GM21619 (cell line): ENCODE measurements around the gene CADM2.
"Not testable (repeated sequence)": the region's sequence is repeated elsewhere in the genome, so short reads cannot be mapped to it uniquely, and the experiment has no call there.

Experiments used
- ATAC-seq: cut with Tn5 transposase; IDR thresholded peaks from one replicate; pipeline ENCODE4 v1.9.1; 2021; ENCODE audit not compliant: unreplicated experiment

Gene CADM2

DNA sequence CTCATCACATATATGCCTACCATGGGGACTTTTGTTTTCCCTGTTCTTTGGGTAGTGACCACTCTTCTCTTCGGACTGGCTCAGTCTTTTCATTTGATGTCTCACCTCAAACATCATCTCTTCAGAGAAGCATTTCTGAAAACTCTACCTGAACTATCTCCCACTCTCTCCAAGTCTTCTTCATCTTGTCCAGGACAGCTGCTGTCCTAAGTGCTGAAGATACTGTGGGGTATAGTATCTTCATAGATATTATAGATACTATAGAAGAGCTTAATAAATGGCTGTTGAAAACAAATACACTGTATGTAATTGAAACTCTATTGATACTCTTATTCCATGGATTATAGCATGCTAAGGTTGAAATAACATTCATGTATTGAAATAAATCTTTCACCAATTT, 672.3 kb downstream of the CADM2 start:
- ATAC-seq, result no peak

DNA sequence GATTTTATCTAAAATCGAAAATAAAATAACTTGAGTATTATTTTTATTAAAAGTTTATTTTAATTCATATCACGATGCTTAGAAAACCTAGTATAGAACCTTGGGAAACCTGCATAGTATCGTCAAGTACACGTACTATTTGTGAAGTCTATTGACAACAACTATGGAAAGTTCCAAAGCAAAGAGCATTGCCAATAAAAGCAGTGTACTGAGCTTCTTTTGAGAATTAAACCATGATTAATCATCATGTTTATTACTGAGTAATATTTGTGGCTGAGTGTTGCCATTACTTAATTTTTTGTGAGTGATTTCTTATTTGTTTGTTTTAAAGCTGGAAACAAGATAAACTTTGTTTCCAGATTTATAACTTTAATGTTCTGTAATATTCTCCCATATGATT, 674.1 kb downstream of the CADM2 start:
- ATAC-seq, result no peak

DNA sequence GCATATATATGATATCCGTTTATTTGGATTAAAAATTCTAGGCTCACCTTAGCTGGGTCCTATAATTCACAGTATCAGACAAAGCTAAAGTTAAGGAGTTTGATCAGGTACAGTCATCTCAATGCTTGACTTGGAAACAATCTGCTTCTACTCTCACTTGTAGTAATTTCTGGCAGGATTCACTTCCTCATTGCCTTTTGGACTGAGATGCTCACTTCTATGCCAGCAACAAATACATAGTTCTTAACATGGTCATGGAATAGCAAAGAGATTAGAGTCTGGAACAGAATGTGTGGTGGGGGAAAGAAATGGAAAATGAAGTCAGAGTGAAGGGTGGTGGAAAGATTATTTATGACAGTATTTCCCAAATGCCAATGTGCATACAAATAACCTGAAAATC, 693.6 kb downstream of the CADM2 start:
- no peak for ATAC-seq

DNA sequence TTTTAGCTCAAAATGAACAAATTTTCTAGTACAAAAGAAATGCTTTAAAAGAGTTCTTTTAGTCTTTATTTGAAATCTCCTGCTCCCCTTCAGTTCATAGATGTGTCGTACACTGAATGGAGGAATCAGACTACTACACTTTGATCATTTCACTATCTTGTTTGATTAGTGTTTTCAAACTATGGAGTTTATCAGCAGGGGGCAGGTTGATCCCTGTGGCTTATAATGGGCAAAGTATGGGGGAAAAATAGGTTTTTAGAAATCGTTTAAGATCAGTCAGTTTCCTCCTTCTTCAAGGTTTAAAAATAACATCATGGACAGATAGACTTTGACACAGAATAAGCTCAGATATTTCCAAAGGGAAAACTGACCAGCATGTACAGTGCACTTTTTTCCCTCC, 701.7 kb downstream of the CADM2 start:
- no peak for ATAC-seq

DNA sequence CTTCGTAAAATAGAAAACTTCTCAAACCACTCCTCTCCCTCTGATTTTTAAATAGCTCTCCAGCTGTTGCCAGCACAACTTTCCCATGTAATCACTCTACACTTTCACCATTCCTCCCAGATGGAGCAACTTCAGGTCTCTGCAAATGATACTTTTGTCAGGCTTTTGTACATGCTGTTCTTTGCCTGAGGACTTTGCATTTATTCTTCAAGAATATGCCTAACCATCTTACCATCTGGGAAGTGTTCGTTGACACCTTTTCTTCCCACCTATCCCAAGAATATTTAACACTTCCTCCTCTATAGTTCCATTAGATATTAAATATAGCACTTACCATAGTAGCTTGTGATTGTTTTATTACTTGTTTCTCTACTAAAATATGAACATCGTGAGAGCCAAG, 703.7 kb downstream of the CADM2 start:
- ATAC-seq, result no peak

DNA sequence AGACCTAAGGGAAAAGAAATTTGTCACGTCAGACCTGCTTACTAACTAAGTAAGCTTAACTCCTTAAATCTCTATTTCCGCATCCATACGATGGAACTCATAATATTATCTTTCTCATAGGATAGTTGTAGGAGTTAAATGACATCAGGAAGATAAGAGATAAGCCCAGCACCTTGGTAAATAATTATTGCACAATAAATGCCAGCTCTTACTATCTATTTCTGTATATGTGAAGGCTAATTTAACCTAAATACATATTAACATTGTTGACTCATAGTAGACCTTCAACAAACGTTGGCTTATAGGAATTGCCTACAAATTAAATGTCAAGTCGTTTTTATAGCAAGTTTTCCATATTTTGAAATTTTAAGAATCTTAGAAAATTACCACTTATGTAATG, 709.0 kb downstream of the CADM2 start:
- ATAC-seq, result no peak

DNA sequence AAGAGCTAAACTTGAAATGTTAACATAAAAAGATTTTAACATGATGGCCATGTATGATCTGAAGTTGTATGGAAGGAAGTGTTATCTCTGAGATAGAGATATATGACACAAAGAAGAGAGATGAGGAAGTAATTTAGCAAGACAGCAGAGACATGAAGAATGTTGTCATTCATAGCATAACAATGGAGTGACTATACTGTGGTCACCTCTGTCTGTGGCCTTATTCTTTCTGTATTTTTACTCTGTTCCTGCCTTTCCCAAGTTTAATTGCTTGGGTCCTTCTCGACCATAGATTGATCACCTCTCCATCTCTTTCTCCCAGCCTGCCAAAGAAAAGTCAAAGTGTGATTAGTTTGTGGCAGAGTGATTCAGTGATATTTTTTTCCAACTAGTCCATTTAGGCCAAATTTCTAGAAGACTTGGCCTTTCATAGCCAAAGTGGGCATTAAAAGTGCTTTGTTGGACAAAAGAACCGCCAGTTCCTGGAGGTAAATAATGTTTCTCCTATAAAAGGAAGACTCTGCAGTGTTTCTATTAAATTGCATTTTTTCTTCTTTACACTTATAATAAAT, 711.9 kb downstream of the CADM2 start:
- ATAC-seq, result no peak

DNA sequence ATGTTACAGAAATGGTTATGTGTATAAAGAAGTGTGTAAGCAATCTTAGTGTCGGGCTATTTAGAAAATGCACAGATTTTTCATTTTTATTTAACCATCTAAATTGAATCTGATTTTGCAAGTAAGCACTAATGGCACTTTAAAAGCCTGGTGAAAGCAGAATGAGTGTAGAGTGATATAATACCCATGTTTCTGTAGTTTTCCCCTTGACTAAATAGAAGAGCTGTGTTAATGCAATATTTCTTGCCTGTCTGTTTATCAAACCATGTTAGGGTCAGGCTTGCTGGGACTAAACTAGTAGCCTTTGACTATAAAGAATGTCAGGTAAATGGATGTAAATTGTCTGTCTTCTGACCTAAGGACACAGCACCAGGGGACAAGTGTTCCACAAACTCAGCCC, 714.0 kb downstream of the CADM2 start:
- no peak for ATAC-seq

DNA sequence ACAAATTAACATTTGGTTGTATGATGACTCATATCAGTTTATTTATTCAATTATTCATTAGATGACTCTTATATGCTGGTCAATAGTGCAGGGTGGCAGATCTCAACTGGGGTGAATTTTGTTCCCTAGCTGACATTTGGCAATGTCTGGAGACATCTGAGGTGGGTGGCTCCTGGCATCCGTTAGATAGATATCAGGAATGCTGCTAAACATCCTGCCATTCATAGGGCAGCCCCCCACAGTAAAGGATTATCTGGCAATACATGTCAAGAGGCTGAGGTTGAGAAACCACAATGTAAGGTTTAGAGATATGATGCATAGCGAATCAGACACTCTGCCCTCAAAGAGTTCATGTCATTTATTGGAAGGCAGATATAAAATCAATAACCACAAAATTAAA, 719.9 kb downstream of the CADM2 start:
- ATAC-seq, result no peak

DNA sequence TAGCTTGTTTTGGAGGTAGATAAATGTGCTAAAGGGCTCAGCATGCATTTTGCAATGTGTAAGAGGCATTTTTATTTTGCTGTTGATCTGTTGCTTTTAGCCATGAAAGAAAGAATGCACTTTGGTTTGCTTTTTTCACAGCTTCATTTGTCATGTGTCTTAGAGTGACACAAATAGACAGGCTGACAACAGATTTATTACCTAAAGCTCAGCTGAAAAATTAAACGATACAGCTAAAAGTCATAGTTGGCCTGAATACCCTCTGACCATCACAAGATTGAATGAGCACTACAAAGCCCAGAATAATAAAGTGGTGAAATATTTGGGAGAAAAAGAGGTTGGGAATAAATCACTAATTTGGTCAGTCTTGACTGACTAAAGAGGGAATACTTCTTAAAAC, 723.1 kb downstream of the CADM2 start:
- ATAC-seq, result no peak

DNA sequence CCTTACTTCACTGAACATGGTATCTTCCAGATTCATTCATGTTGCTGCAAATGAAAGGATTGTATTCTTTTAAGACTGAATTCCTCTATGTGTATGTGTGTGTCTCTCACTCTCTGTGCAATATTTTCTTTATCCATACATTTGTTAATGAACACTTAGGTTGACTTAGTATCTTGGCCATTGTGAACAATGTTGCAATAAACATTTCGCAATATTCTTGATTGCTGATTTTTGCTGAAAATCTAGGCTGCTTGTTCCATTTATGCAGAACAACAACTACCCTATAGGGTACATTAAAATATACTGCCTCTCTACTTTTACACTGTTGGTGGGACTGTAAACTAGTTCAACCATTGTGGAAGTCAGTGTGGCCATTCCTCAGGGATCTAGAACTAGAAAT, 732.4 kb downstream of the CADM2 start:
- ATAC-seq, result no peak

DNA sequence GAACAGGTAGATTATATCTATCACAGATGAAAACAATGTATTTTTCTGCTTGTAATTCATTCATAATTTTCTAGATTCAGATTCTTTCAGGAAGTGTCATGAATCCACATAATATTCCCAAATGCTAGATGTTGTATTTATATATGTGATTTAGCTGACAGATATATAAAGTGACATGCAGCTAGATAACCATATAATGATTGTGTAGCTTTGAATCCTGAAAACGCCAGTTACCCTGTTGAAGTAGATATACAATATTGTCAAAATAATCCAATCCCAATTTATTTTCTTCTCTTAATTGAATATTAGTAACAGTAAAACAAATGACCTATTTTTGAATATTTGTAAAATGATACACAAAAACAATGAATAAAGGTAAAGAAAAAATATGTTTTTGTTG, 738.4 kb downstream of the CADM2 start:
- no peak for ATAC-seq

DNA sequence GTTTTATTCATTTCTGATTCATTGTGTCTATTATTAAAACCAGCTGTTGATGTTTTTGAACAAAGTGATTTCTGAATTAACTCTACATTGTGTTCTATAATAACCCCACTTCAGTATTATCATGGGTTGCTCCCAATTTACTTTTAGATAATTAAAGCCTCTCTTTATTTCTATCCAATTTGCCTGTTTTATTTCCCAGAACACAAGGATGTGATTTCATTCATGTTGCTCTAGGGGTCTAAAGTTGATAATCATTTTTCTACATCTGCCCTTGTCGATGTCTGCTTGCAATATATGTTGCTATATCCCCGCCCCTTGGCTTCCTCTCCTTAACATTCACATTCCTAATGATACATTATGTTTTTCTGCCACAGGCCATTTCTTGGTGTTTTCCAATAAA, 747.3 kb downstream of the CADM2 start:
- no peak for ATAC-seq

DNA sequence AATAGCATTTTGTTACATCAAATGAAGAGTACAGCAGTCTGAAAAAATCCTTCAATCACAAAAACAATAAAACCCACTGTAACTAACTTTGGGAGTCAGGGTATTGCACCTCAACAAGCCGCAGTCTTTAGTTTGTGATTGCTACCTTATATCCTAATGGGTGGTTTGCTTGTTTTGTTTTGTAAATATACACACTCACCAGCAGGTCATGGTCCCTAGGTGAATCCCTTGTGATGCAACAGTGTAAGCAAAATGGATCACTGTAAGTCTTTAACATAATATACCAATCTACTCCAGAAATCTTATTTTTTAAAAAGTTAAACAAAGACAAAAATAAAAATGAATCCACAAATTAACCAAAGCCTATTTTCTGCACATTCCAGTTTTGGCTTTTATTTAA, 749.5 kb downstream of the CADM2 start:
- ATAC-seq, result not testable (repeated sequence)

DNA sequence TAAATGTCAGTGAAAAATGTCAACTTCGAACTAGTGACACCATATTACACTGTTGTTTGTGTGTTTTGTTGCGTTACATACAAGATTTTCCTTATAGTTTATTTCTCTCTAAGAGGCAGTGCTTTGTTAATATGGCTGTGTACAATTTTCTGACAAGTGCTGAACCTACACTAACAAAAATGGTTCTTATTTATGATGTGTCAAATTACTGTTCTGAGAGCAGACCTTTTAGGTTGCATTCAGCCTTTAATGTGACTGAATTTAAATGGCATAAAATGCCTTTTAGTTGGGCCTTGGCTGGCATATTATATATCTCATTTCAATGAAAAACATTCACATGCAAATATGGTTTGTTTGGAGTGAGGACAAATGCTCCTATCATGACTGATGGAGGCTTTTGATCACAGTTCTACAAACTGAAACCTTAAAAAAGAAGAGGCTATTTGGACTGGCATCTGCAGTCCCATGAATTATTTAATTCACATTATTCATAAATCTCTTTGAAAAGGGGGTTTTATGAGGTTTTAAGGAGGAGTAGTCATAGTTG, 750.6 kb downstream of the CADM2 start:
- ATAC-seq, result no peak

DNA sequence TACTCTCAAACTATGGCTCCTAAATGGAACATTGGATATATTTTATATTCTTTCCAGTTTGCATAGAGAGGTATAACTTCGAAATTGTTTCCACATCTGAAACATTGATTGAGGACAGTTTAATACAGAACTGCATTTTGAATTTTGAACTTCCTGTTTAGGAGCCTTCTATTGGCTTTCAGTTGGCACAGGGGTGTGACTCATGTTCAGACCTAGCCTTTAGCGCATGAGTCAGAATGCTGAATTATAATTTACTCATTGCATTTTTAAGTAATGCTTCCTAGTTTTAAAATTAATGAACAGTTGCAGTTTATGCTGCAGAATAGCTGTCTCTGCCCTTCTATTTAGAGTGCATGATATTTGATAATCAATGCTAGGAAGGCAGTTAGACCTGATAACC, 751.7 kb downstream of the CADM2 start:
- no peak for ATAC-seq

DNA sequence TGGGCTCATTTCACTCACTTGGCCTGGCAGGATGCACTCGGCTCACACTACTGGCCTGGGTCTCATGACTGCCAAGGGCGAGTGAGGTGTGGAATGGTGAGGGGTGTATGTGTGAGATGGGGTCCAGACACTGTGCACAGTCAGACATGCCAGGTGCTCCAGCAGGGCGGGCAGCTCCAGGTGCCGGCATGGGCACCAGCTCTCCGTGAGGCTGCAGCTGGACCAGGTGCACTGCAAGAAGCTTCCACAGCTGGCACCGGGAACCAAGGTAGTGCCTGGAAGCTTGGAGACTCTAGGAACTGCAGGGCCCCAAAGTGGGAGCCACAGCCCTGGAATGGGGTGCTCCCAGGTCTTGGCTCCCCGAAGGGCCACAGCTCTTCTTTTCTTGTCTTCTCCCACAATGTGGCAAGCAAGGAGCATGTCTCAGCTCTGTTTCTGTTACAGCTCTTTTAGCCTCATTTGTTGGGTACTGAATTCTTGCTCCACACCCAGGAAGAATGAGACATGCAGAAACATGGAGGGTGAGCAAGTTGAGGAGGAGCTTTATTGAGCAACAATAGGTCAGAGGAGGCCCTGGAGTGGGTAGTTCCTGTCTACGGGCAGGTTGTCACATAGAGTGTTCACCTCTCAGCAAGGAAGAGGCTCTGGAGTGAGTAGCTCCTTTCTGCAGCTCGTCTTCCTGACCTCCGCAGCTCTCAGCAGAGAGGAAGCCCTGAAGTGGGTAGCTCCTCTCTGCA, 762.8 kb downstream of the CADM2 start:
- ATAC-seq, result no peak

DNA sequence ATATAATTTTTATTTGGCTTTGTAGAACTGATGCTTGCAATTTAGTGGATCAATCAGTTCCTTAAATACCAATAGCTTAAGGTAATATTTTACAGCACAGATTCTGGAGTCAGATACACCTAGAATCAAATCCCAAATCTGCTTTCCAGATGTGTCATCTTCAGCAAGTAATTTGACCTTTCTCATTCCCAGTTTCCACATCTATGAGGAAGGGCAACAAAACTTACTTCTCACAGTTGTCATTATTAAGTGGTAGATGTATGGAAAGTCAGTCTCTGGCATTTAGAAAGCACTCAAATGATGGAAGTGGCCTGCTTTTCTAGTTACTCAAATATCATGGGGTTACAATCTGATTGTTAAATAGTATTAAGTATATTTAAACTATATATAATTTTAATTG, 767.0 kb downstream of the CADM2 start:
- no peak for ATAC-seq

DNA sequence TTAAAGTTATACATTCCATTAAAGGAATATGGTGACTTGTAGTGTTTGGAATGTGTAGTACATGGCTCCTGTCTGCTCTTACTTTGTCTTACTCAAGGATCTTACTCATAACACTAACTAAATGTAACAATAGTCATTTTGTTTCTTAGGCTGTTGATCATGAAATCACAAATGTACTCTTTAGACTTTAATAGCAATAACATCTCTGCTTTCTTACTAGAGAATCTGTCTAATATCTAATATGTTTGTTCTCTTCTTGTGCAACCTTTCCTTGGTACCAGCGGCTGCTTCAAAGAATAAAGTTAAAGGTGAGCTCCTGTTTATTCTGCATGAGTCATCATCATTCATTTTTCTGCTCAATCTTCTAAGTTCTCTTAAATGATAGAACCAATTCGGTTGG, 767.5 kb downstream of the CADM2 start:
- ATAC-seq, result no peak

DNA sequence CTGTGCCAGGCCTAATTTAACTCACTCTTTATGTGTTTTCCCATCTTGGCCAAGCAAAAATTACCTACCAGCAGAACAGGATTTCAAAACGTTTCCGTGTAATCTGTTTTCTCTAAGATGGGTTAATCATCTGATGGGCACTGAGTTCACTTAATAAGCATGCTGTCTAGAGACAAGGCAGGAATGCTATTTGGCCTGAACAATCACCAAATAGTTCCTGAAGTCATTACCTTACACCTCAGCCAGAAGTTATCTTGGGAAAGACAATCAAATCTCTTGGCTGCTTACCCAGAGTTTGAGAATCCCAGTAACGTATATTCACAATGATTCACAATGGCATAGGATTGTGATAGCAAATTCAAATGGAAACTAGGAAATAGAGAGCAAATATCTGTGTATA, 779.1 kb downstream of the CADM2 start:
- ATAC-seq, result no peak

DNA sequence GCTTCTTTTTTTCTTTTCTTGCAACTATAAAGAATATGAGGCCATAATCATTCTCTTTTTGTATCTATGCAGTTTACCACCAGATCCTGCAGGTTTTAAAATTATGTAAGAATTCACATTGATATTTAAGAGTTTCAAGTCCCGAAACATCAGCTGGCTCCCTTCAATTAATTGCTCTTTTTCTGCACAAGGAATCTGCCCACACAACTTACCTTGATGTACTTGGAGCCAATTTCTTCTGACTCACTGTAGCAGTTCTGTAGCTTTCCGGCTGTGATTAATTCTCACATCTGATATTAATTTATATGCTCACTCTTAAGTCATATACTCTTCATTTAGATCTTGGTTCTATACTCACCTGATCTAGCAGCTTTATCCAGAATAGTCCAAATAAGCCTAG, 781.8 kb downstream of the CADM2 start:
- ATAC-seq, result no peak

DNA sequence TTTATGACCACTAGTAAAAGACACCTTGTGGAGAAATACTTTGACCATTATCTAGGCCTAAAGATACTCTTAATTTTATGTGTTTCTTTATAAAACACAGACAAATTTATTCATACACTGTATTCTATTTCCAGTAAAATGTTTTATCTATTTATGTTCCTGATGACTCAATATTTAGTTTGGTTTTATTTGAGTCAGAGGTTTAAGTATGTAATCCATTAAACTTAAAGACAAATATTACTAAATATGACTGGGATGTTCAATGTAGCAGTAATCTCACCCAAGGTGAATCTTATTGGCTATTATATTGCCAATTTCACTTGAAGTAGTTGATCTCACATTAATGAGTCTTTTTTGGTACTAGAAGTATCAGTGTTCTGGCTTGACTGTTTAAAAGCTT, 799.7 kb downstream of the CADM2 start:
- no peak for ATAC-seq

DNA sequence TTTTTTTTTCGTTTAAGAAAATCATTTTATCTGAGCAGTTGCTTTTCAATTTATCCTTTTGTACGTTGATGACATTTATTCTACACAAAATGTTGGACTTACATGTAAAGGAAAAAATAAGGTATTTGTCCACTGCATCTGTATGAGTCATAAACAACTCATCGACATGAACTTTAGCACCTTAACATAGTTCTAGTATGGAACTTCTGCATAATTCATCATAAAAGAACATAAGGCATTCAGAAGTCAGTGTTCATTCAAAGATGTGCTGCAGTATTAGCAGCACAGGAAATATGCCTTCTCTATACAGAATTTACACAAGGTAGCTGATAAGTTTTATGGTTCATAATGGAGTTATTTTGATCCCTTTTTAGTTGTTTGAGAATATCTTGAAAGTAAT, 801.6 kb downstream of the CADM2 start:
- no peak for ATAC-seq
